Spleen (tissue), 7 donors: ENCODE data around the gene RSAD1.

Experiments
- CTCF ChIP-seq, 11 experiments: fragments of 200-600 bp in 7 of 11; fragments of 450-650 bp in 4 of 11; sonication (generic) in 4 of 11; IDR thresholded peaks in 8 of 11; conservative IDR thresholded peaks in 3 of 11; 1 replicate in 7 of 11; 2 replicates in 4 of 11; pipeline versions ENCODE4 v1.4.0 to v1.8.0; 2016 to 2021; ENCODE audit warnings: antibody characterized with exemption in 11 of 11, inconsistent platforms in 4 of 11, mild to moderate bottlenecking in 1 of 11
- POLR2AphosphoS5 ChIP-seq, 3 donors: sonication (generic); formaldehyde crosslinking; IDR thresholded peaks; one replicate each; pipeline ENCODE4 v1.5.1; 2017; ENCODE audit warnings: antibody characterized with exemption in 3 of 3
- donor health status: DM: no; HTN: no; CAD: no; lungs with moderate emphysema.
- donor health status: DM: no; HTN: no; CAD: no.
- donor health status: DM: no; HTN: no; CAD: no.

GRCh38 chr17:50479522-50480141 lies 972 bp downstream of the RSAD1 start:
- TF ChIP-seq CTCF (IDR thresholded peaks at IDR 0.05 in 8 of 11, conservative IDR thresholded peaks at IDR 0.05 in 3 of 11), result peak in 9 of 11 experiments; percentile 26 to 65 (median 48)
- TF ChIP-seq POLR2AphosphoS5 (IDR thresholded peaks at IDR 0.05), result peak in 2 of 3 donors; percentile 4 to 43
